GM18873 (cell line): ENCODE results near the gene POU2F1.

Source experiments
- ATAC-seq: cut with Tn5 transposase; IDR thresholded peaks from one replicate; pipeline ENCODE4 v1.9.1; 2021; ENCODE audit warnings: mild to moderate bottlenecking, moderate library complexity, moderate number of reproducible peaks; ENCODE audit not compliant: unreplicated experiment, low FRiP score

The POU2F1 gene

GRCh38 chr1:167404908-167405307 lies 184.2 kb downstream of the POU2F1 start:
- ATAC-seq: no peak

- ATAC-seq: no peak
Observed at GRCh38 chr1:167408355-167408754, 187.7 kb downstream of the POU2F1 start.

GRCh38 chr1:167409183-167409582 lies 188.5 kb downstream of the POU2F1 start:
- no peak for ATAC-seq

- no peak for ATAC-seq
Observed at GRCh38 chr1:167412072-167412471, 191.4 kb downstream of the POU2F1 start.

- ATAC-seq: no peak
Observed at GRCh38 chr1:167412920-167413319, 192.2 kb downstream of the POU2F1 start.

GRCh38 chr1:167413328-167413727 lies 192.6 kb downstream of the POU2F1 start:
- ATAC-seq: no peak

- ATAC-seq: no peak
Observed at GRCh38 chr1:167416506-167416905, 195.8 kb downstream of the POU2F1 start.

GRCh38 chr1:167418391-167418790 lies 197.7 kb downstream of the POU2F1 start:
- no peak for ATAC-seq

- ATAC-seq: no peak
Observed at GRCh38 chr1:167419245-167419644, 198.6 kb downstream of the POU2F1 start.

GRCh38 chr1:167420510-167420909 lies 199.8 kb downstream of the POU2F1 start:
- ATAC-seq: no peak

GRCh38 chr1:167423684-167424619 lies 203.3 kb downstream of the POU2F1 start:
- ATAC-seq: no peak

- ATAC-seq: no peak
Observed at GRCh38 chr1:167425482-167425881, 204.8 kb downstream of the POU2F1 start.

- no peak for ATAC-seq
Observed at GRCh38 chr1:167426716-167427115, 206.0 kb downstream of the POU2F1 start.

GRCh38 chr1:167427848-167428247 lies 207.2 kb downstream of the POU2F1 start:
- no peak for ATAC-seq

- no peak for ATAC-seq
Observed at GRCh38 chr1:167428395-167428794, 207.7 kb downstream of the POU2F1 start.

GRCh38 chr1:167429612-167430011 lies 208.9 kb downstream of the POU2F1 start:
- peak; percentile 52 for ATAC-seq

GRCh38 chr1:167430134-167430848 lies 209.6 kb downstream of the POU2F1 start:
- ATAC-seq: no peak

- no peak for ATAC-seq
Observed at GRCh38 chr1:167430849-167431242, 210.2 kb downstream of the POU2F1 start.

- ATAC-seq: peak; percentile 36
Observed at GRCh38 chr1:167431261-167431908, 210.7 kb downstream of the POU2F1 start.

GRCh38 chr1:167431909-167432650 lies 211.4 kb downstream of the POU2F1 start:
- ATAC-seq: no peak
